ENCODE results near the gene LRP1. TPM values are rescaled to one million over a fixed set of nuclear protein-coding genes. Genes with fewer than 3 reads are reported as not detected.

Gene LRP1
- polyA plus RNA-seq, 1 experiment: 117 TPM

DNA sequence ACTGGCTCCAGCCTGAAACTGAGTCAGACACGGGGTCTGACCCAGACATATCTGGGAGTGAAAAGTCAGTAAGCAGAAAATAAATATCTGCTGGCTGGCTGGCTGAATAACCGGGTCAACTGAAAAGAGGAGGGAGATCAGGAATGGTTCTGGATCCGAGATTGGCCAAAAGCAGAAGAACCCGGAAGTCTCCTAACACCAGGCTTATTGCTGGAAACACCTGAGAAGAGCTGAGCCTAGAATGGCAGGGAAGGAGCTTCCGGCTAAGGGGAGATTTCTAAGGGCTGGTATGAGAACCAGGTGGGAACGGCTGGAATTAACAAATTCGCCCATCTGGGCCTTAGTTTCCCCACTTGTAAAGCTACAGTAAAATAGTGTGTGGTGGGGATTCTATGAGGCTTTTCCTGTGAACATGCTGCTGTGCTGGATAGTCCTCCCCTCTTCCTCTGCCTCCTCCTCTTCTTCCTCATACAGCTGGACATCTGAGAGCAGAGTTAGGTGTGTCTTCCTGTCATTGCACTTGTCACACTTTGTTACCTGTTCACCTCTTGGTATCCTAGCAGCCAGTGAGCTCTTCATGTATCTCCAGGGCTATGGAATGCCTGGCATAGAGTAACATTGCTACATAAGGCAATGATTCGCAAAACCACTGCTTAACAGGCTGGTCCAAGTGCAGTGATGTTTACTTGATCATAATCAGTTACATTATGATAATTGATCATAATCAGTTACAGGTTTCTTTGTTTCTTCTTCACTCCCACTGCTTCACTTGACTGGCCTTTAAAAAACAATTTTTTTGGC is 99.2 kb downstream of the LRP1 start:
- ChIA-PET CTCF (interaction anchor here (1.0 to 12.2 kb wide), 5 partner anchors 10 to 140 kb away, joined by 3 to 235 read pairs (median 5); partner anchors contain the start of gene NXPH4), POLR2A (no interaction called here)
- Histone ChIP-seq H3K36me3 (ENCODE audit: control insufficient read depth, insufficient read depth, low read length) (peaks cover 12% of the 10 kb centered on the region), H3K4me3 (ENCODE audit: low read depth, low read length) (no peak overlapping the region), H3K27me3 (ENCODE audit: control insufficient read depth, insufficient read depth, low read length) (no peaks in the 10 kb centered on the region)
- TF ChIP-seq, protein P1, sequence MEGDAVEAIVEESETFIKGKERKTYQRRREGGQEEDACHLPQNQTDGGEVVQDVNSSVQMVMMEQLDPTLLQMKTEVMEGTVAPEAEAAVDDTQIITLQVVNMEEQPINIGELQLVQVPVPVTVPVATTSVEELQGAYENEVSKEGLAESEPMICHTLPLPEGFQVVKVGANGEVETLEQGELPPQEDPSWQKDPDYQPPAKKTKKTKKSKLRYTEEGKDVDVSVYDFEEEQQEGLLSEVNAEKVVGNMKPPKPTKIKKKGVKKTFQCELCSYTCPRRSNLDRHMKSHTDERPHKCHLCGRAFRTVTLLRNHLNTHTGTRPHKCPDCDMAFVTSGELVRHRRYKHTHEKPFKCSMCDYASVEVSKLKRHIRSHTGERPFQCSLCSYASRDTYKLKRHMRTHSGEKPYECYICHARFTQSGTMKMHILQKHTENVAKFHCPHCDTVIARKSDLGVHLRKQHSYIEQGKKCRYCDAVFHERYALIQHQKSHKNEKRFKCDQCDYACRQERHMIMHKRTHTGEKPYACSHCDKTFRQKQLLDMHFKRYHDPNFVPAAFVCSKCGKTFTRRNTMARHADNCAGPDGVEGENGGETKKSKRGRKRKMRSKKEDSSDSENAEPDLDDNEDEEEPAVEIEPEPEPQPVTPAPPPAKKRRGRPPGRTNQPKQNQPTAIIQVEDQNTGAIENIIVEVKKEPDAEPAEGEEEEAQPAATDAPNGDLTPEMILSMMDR (IDR thresholded peaks at IDR 0.05; ENCODE audit: insufficient read depth, low read depth, low read length): no peak
- no peak for DNase-seq (ENCODE audit: low read depth)

DNA sequence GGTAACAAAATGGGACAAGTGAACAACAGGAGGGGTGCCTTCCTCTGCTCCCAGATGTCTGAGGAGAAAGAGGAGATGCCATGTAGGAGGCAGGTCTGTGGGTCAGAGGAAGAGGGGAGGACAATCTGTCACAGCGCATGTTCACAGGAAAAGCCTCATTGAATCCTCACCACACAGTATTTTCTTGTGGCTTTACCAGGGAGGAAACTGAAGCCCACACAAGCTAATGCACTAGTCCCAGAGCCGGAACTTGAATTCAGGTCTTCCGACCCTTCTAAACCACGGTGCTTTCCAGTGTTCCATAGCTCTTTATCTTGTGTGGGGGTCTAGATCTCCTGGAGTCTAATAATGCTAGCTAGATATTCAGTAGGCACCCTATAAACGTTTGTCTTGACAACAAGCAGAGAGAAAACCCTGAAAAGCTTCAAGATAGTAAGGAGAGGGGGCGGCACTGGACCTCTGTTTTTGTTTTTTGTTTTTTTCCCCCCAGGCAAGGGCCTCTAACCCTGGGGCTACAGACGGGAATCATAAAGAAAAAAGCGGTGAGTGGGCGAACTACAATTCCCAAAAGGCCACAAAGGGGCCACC is 100.9 kb downstream of the LRP1 start:
- ChIA-PET POLR2A (interaction anchor here (0.5 to 2.6 kb wide), 7 partner anchors 8 to 277 kb away, joined by 3 to 12 read pairs (median 4); a partner anchor contains a TSS), CTCF (interaction anchor here (0.8 to 12.2 kb wide), 10 partner anchors 11 to 469 kb away, joined by 3 to 235 read pairs (median 4); partner anchors contain the start of genes LRP1 and NXPH4)
- Histone ChIP-seq H3K36me3 (ENCODE audit: control insufficient read depth, insufficient read depth, low read length) (peaks cover 27% of the 10 kb centered on the region), H3K27me3 (ENCODE audit: control insufficient read depth, insufficient read depth, low read length) (no peaks in the 10 kb centered on the region), H3K4me3 (ENCODE audit: low read depth, low read length) (peak overlapping the region; percentile 76)
- TF ChIP-seq, protein P1 (IDR thresholded peaks at IDR 0.05; ENCODE audit: insufficient read depth, low read depth, low read length): no peak
- DNase-seq (ENCODE audit: low read depth): no peak

GRCh38 chr12:57229634-57230380 is 101.5 kb downstream of the LRP1 start, which contains the start of gene SHMT2:
Gene SHMT2, plus strand, starts transcription at chr12:57229711. Its CDS starts 68 bp downstream, at chr12:57229779.
- DNase-seq (ENCODE audit: low read depth): peak; percentile 69
- TF ChIP-seq, protein P1 (IDR thresholded peaks at IDR 0.05; ENCODE audit: insufficient read depth, low read depth, low read length): no peak
- H3K36me3 ChIP-seq (ENCODE audit: control insufficient read depth, insufficient read depth, low read length): peaks cover 30% of the 10 kb centered on the region
- peak within 1 kb of the TSS; percentile 76 for H3K4me3 ChIP-seq (ENCODE audit: low read depth, low read length)
- H3K27me3 ChIP-seq (ENCODE audit: control insufficient read depth, insufficient read depth, low read length): no peaks in the 10 kb centered on the region
- POLR2A ChIA-PET: interaction anchor here (0.5 to 2.6 kb wide), 10 partner anchors 7 to 277 kb away, joined by 3 to 12 read pairs (median 4); a partner anchor contains a TSS
- CTCF ChIA-PET: interaction anchor here (0.8 to 12.2 kb wide), 11 partner anchors 11 to 469 kb away, joined by 3 to 235 read pairs (median 4); partner anchors contain the start of genes GLI1 and NXPH4

DNA sequence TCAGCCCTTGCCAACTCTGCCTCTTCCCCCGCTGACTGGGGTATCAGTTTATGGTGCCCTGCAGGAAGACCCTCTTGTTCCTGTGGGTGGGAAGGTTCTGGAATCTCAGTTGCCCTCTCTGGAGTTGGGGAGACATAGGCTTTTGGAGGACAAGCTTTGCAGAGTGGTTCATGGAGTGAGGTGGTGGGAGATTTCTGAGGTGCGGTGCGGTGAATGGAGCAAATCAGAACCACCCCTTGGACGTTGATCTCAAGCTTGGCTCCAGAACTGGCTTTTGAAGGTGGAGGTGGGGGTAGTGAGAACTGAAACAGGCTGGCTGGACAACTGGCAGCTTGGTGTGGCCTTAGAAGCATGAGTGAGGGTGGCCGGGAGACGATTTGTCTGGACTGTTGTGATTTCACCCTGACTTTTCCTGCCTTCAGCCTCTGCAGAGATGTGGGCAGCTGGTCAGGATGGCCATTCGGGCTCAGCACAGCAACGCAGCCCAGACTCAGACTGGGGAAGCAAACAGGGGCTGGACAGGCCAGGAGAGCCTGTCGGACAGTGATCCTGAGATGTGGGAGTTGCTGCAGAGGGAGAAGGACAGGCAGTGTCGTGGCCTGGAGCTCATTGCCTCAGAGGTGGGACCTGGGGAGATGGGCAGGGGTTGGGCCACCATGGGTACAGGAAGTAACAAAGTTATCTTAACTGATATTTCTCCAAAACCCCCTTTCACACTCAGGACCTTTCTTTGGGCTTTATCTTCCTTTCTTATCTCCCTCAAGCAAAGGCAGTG is 102.3 kb downstream of the LRP1 start:
- CTCF ChIA-PET: interaction anchor here (0.9 to 12.2 kb wide), 6 partner anchors 11 to 229 kb away, joined by 3 to 235 read pairs (median 13); partner anchors contain the start of genes GLI1 and NXPH4
- TF ChIP-seq, protein P1 (IDR thresholded peaks at IDR 0.05; ENCODE audit: insufficient read depth, low read depth, low read length): no peak
- POLR2A ChIA-PET: interaction anchor here (0.5 to 2.6 kb wide), 5 partner anchors 7 to 143 kb away, joined by 4 to 9 read pairs (median 5); a partner anchor contains a TSS
- no peak for DNase-seq (ENCODE audit: low read depth)
- Histone ChIP-seq H3K36me3 (ENCODE audit: control insufficient read depth, insufficient read depth, low read length) (peaks cover 37% of the 10 kb centered on the region), H3K27me3 (ENCODE audit: control insufficient read depth, insufficient read depth, low read length) (no peaks in the 10 kb centered on the region), H3K4me3 (ENCODE audit: low read depth, low read length) (peak overlapping the region; percentile 76)
